T-helper 2 cell (primary cell): Measurements from ENCODE around the gene ARFGAP1.

Source experiments
- DNase-seq, 5 experiments: peaks; one replicate each; pipeline versions ENCODE4 v3.0.0 to v3.0.0-alpha.2; 2012 to 2022

The ARFGAP1 gene

DNA sequence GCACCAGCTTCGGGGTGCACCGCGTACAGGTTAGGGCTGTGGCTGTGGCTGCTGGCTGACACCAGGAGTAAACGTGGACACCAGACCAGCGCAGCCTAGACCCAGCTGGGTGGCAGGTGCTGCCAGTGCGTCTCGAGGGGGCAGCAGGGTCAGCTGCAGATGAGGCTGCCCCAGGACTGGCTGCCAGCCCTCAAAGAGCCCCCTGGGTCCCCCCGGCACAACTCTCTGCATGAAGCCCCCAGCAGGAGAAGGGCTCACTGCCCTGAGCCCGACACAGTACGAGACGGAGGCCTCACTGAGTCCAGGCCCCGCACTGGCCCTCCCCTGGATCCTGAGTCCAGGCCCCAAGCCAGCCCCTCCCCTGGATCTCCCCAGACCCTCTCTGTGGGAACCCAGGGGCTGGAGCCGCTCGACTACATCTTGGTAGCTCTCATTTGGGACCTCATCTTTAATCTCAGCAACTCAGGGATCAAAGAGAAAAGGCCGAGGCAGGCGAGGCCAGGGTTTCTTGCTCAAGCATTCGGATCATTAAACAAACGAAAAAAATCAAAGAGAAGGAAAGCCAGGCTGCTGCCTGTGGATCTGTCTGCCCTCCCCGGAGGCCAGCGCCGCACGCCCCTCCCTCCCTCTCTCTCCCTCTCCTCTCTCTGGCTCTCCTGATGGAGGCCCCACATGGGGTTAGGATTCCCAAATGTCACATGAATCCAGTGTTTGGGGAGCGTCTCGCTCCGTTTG, 11.4 kb upstream of the ARFGAP1 start:
- no peak for DNase-seq

DNA sequence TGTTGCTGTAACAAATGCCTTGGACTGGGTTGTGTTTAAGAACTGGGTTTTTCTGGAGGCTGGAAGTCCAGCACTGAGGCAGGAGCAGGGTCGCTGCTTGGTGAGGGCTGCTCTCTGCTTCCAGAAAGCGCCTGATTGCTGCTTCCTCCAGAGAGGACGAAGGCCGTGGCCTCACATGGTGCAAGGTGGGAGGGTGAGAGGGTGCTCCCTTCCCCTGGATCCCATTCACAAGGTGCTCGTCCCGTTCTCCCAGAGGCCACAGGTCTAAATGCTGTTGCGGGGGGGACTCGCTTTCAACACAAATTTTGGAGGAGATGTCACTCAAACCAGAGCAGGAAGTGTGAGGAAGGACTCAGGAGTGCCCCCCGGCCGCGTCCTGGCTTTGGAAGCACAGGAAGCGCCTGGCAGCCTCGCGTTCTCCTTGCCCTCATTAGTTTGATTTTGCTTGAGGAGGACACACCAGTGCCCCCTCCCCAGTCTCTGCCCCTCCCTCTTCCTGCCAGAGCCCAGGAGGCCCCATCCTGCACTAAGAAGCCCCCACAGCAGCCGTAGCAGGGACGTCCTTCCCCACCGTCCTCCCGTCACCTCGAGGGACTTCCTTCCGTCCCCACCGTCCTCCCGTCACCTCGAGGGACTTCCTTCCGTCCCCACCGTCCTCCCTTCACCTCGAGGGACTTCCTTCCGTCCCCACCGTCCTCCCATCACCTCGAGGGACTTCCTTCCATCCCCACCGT, 10.7 kb upstream of the ARFGAP1 start:
- DNase-seq = no peak

GRCh38 chr20:63262836-63263235, 9.8 kb upstream of the ARFGAP1 start:
- DNase-seq = no peak

DNA sequence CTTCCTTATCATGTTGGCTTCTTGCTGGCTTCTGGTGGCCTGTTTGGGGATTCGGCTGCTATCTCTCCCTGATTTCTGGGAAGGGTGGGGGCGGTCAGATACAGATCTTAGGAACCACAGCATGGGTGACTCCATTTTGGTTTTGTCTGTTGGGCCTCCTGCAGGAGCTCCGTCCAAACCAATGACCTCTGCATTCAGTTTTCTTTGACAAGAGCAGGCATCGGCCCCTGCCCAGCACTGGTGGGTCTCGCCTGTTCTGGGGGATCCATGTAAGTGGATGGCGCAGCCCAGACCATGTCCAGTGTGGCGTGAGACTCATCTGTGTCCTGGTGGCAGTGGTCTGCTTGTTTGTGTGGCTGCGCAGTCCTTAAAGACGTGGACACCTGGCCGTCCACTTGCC, 8.6 kb upstream of the ARFGAP1 start:
- DNase-seq = no peak

DNA sequence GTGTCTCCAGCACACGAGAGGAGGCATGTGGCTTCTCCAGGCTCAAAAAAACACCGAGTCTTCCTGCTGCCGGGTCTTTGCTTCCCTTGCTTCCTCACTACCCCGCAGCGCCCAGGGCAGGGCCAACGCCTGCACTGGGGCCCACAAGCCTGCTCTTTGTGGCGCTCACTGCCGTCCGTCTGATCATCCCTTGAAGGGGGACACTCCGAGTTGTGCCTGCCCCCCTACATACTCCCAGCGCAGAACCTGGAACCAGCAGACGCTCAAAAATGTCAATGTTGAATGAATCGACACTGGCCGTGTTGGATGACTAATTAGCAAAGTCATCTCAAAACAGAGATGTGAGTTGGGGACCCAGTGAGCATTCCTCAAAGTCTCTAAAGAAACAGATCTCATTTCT, 8.1 kb upstream of the ARFGAP1 start:
- DNase-seq = no peak

DNA sequence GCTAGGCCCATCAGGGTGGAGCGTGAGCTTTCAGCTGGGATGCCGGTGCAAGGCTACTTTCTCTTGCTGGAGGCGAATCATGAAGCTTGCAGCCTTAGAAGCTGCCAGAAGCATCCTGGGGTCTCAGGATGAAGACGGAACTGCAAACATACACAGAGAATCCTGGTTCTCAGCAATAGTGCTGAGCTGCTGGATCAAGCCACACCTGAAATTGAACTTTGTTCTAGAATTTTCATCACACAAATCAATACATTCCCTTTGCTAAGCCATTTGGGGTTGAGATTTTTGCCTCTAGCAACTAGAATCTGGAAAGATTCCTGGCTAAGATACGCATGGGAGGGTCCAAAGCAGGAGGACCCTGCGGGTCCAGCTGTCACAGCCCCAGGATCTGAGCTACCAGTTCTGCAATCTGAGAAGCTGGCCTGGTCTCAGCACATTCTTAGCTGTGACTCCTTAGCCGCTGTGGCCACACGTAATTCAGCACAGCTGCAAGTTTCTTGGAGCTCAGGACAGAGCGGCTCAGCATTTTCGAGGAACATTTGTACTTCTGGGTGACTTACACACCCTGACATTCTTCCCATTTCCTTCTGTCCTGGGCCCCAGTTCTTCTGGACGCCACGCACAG, 6.6 kb upstream of the ARFGAP1 start:
- no peak for DNase-seq

DNA sequence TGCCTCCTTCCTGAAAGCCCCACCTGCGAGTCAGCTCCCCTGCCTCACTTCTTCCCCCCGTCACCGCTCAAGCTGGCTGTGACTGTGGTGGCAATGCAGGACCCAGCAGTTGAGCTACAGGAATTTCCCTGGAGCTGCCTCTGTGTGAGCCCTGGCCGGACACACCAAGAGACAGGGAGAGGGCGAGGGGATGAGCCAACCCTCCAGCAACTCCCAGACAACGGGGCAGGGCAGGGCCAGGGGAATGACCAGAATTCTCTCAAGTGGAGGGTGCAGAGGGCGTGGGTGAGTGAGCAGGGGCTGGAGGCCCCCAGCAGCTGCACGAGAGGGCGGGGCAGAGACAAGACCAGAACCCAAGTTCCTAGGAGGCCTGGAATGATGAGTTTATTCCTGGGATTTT, 4.9 kb upstream of the ARFGAP1 start:
- DNase-seq = no peak

DNA sequence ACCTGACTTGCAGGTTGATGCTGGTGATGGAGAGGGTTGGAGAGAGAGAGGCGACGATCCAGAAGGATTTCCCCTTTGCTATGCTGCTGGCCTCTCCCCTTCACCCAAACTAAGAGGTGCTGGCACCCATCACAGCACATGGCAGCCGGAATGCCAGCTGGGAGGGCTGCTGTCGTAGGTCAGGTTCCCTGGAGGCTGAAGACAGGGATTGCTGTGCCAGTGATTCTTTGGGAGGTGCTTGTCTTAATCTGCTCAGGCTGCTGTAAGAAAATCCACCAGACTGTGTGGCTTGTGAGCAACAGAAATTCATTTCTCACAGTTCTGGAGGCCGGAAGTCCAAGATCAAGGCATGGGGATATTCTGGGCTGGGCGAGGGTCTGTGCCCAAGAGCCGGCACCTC, 4.4 kb upstream of the ARFGAP1 start:
- DNase-seq = no peak

DNA sequence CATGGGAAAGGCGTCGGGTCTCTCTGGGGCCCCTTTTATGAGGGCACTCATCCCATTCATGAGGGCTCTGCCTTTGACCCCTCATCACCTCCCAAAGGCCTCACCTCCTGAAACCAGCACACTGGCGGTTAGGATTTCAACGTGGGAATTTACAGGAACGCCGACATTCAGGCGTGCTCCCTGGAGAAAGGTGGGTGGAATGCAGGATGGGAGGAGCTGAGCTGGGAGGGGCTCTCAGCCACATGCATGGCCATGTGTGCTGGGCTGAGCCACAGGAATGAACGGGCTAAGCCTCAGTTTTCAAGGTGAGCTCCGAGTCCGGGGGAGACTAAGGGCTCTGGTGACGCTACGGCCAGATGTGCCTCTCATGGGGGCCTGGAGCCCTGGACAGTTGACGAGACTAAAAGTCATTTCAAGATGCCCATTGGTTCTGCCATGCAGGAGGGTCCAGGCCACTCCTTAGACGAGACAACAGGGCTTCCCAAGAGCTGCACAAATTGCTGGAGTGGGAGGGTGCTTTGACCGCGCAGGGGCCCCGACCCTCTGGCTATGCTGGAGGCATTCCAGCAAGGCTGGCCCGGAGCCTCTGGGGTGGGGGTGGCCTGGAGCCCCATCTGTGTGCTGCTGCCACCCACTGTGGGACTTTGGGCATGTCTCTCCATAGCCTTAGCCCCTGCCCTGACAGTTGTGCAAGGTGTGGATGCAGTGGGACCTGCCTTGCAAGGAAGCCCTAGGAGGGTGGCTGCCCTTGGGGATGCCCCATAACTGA, 3.8 kb upstream of the ARFGAP1 start:
- no peak for DNase-seq

DNA sequence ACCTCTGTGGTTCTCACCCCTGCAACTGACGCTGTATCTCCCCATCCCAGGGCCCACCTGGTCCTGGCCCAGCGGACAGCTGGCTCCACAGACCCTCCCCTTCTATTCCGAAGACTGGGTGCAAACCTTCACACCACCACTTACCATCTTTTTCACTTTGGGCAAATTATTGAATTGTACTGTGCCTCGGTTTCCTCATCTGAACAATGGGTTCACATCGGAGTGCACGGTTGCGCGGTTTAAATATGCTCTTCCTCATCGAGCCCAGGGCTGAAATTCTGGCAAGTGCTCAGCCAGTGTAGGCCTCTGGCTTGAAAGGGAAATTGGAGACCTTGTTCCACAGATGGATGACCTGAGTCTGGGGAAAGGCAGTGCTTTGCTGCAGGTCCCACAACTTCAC, 2.9 kb upstream of the ARFGAP1 start:
- DNase-seq = no peak

- no peak for DNase-seq
Observed at GRCh38 chr20:63270606-63271325, 1.8 kb upstream of the ARFGAP1 start.

- DNase-seq = no peak
Observed at GRCh38 chr20:63273059-63273579, 506 bp downstream of the ARFGAP1 start.

- DNase-seq = no peak
Observed at GRCh38 chr20:63273635-63274380, 1.2 kb downstream of the ARFGAP1 start.

- no peak for DNase-seq
Observed at GRCh38 chr20:63274381-63275228, 2.0 kb downstream of the ARFGAP1 start.

- DNase-seq = no peak
Observed at GRCh38 chr20:63275825-63276224, 3.2 kb downstream of the ARFGAP1 start.

GRCh38 chr20:63276956-63277355, 4.3 kb downstream of the ARFGAP1 start:
- no peak for DNase-seq

- DNase-seq = no peak
Observed at GRCh38 chr20:63277466-63278272, 5.1 kb downstream of the ARFGAP1 start.

GRCh38 chr20:63278661-63279060, 6.0 kb downstream of the ARFGAP1 start:
- DNase-seq = no peak

DNA sequence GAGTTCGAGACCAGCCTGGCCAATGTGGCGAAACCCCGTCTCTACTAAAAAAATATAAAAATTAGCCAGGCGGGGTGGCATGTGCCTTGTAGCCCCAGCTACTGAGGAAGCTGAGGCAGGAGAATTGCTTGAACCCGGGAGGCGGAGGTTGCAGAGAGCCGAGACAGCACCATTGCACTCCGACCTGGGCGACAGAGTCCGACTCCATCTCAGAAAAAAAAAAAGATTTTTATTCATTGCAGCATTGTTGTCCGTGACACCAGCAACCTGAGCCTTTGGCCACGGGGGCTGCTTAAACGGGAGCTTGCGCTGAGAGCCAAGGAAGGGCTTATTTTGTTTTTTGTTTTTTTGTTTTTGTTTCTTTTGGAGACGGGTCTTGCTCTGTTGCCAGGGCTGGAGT, 7.3 kb downstream of the ARFGAP1 start:
- no peak for DNase-seq

DNA sequence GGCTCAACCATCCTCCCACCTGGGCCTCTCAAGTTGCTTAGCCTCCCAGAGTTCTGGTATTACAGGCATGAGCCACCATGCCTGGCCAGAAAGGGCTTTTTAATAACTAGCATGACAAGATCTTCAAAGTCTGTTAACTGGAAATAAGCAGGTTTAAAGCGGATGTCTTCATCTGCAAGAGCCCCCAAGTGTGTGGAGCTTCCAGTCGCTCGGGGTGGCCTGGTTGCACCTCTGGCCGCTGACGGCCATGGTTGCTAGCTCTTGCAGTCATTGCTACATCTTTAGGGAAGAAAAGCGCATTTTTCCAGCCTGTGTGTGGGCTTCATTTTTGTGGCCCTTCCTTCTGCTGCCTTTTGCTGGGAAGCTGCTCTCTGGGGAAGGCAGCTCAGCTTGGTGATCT, 7.8 kb downstream of the ARFGAP1 start:
- no peak for DNase-seq
